HG03342 (cell line): ENCODE data around the gene UBXN4.
"Not testable (repeated sequence)": the region's sequence is repeated elsewhere in the genome, so short reads cannot be mapped to it uniquely, and the experiment has no call there.

Source experiments
- ATAC-seq: cut with Tn5 transposase; IDR thresholded peaks from one replicate; pipeline ENCODE4 v1.9.1; 2021; ENCODE audit warnings: mild to moderate bottlenecking, moderate library complexity; ENCODE audit not compliant: unreplicated experiment

Gene UBXN4

GRCh38 chr2:135803278-135803677, 61.6 kb downstream of the UBXN4 start:
- no peak for ATAC-seq

DNA sequence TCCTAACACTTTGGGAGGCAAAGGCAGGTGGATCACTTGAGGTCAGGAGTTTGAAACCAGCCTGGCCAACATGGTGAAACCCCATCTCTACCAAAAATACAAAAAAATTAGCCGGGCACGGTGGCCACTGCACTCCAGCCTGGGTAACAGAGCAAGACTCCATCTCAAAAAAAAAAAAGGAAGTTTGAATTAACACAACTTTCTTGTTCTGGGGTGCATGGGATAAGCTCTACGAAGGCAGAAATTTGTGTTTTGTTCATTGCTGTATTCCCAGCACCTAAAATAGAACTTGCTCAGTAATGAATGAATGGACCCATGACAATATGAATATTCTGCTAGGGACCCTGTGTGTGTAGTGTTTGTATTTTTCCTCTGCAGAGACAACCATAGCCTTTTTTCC, 66.2 kb downstream of the UBXN4 start:
- ATAC-seq: not testable (repeated sequence)

DNA sequence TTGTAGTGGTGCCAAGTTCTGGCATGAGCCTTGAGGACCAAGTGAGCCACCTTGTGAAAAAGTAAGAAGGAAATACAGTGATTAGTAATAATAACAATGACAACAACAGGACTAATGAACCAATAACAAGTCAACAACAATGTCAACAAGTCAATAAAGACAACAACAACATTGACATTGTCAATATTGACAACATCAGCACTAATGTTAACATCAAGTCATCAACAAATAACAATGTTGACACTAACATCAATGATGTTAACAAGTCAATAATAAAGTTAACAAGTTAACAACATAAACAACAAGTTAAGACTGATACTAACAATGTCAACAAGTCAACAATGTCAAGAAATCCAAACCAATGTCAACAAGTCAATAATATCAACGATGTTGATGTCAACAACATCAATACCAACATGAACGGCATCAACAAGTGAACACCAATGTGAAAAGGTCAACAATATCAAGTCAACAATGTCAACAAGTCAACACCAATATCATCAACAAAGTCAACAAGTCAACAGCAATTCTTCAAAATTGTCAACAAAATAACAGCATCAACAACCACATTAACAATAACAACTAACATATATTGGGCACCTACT, 71.4 kb downstream of the UBXN4 start:
- ATAC-seq: no peak

- no peak for ATAC-seq
These were observed 73.6 kb downstream of the UBXN4 start for GRCh38 chr2:135815269-135815668.

DNA sequence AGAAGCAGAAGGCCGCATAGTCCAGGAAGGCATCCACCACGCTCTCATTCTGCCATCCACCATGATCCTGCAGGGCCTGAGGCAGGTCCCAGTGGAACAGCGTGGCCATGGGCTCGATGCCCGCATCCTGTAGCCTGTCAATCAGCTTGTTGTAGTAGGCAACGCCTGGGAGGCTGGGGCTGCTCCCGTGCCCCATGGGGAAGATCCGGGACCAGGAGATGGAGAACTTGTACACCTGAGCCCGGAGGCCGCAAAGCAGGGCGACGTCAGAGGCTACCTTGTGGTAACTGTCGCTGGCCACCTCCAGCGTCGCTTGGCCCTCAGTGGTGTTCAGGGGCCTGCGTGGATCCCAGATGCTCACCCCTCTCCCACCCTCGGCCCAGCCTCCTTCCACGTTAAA, 75.8 kb downstream of the UBXN4 start:
- ATAC-seq: no peak

GRCh38 chr2:135817951-135818350, 76.3 kb downstream of the UBXN4 start:
- no peak for ATAC-seq

GRCh38 chr2:135818937-135819610, 77.4 kb downstream of the UBXN4 start:
- ATAC-seq: no peak

DNA sequence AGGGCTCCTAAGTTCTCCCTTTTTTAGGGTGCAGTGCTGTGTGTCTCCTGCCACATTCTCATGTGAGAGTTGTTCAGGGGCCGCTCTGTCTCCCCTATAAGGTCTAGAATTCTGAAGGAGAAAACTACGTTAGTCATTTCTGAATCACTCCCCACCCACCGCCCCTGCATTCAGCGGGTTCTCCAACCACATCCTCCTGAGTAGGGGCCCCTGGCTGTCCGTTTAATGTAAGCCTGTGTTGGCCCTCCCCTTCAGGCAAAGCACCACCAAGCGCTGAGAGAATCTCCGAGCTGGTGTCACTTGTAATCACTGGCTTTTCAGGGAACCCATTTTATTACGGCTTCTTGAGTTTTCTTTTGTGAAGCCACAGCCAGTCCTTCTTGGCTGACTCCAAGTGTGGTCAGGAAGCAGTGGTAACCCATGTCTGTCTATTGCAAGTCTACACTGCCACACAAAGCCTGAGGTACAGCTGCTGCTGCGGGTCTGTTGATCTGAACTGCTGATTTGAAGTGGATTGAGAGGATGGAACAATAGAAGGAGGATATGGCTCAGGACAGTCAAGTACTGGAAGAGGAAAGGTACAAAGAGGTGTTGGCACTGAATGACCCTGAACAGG, 78.5 kb downstream of the UBXN4 start:
- peak; percentile 86 for ATAC-seq

- ATAC-seq: no peak
These were observed 79.5 kb downstream of the UBXN4 start for GRCh38 chr2:135821190-135821589.

- no peak for ATAC-seq
These were observed 81.2 kb downstream of the UBXN4 start for GRCh38 chr2:135822855-135823254.

- no peak for ATAC-seq
These were observed 83.5 kb downstream of the UBXN4 start for GRCh38 chr2:135825131-135825530.

- no peak for ATAC-seq
These were observed 84.0 kb downstream of the UBXN4 start for GRCh38 chr2:135825550-135826176.

DNA sequence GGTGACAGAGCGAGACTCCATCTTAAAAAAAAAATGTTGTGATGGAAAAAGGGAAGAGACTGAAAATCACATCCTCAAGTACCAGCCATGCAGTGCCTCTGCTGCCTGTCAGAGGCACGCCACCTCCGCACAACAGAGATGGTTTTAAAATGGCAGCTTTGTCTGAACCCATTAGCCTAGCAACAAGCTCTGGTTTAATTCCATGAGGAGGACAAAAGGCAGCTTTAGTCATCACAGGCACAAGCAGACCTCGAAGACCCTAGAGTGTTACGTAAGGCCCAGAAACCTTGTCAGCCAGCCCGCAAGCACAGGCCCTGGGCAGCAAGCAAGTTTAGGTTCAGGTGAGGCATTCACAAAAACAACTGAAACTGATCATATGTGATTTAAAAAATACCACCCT, 84.9 kb downstream of the UBXN4 start:
- ATAC-seq: no peak

GRCh38 chr2:135829378-135830135, 87.9 kb downstream of the UBXN4 start:
- ATAC-seq: no peak

GRCh38 chr2:135831180-135831812, 89.6 kb downstream of the UBXN4 start:
- no peak for ATAC-seq

- no peak for ATAC-seq
These were observed 91.2 kb downstream of the UBXN4 start for GRCh38 chr2:135832891-135833290.
